Breast epithelium (tissue), 3 donors: Measurements from ENCODE around the gene SIRPD.

ENCODE experiments used
- POLR2A ChIP-seq: fragments of 450-650 bp; IDR thresholded peaks from one replicate; pipeline ENCODE4 v1.6.1; 2016; ENCODE audit warnings: antibody characterized with exemption, mild to moderate bottlenecking, moderate library complexity
- POLR2AphosphoS5 ChIP-seq, 3 donors: sonication (generic); formaldehyde crosslinking; IDR thresholded peaks; one replicate each; pipeline ENCODE4 v1.6.1; 2017; ENCODE audit warnings: antibody characterized with exemption in 3 of 3
- TF ChIP-seq, protein P1 (sequence below), 3 donors: fragments of 450-650 bp; IDR thresholded peaks; one replicate each; pipeline ENCODE4 v1.5.1; 2016 to 2017; ENCODE audit warnings: antibody characterized with exemption in 3 of 3, mild to moderate bottlenecking in 3 of 3, moderate library complexity in 3 of 3

DNA sequence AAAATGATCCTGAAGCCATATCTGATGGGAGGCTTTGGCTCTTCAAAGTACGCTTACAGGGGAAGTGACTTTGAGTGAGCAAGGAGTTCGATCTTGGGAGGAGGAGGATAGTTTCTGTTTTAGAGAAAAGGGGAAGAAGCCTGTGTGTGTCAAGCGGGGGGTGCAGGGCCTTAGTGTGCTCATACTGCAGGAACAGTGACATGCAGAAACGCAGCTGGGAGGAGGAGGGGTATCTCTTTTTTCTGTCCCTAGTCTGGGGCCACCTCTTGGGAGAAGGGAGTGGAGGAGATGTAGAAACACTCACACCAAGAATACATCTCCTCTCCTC, 19.8 kb downstream of the SIRPD start:
- TF ChIP-seq, protein P1, sequence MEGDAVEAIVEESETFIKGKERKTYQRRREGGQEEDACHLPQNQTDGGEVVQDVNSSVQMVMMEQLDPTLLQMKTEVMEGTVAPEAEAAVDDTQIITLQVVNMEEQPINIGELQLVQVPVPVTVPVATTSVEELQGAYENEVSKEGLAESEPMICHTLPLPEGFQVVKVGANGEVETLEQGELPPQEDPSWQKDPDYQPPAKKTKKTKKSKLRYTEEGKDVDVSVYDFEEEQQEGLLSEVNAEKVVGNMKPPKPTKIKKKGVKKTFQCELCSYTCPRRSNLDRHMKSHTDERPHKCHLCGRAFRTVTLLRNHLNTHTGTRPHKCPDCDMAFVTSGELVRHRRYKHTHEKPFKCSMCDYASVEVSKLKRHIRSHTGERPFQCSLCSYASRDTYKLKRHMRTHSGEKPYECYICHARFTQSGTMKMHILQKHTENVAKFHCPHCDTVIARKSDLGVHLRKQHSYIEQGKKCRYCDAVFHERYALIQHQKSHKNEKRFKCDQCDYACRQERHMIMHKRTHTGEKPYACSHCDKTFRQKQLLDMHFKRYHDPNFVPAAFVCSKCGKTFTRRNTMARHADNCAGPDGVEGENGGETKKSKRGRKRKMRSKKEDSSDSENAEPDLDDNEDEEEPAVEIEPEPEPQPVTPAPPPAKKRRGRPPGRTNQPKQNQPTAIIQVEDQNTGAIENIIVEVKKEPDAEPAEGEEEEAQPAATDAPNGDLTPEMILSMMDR (IDR thresholded peaks at IDR 0.05) = no peak
- TF ChIP-seq POLR2A = no peak
- no peak for TF ChIP-seq POLR2AphosphoS5 (IDR thresholded peaks at IDR 0.05)
